NCI-H2081 treated with DMSO at 0.1 percent for 48 hours (cell line): ENCODE results near the gene ZNF276.
"Not testable (repeated sequence)": the region's sequence is repeated elsewhere in the genome, so short reads cannot be mapped to it uniquely, and the experiment has no call there.

ENCODE experiments used
- DNase-seq: peaks from one replicate; lab custom pipeline; 2025; lab: John Stamatoyannopoulos, UW

Gene ZNF276

DNA sequence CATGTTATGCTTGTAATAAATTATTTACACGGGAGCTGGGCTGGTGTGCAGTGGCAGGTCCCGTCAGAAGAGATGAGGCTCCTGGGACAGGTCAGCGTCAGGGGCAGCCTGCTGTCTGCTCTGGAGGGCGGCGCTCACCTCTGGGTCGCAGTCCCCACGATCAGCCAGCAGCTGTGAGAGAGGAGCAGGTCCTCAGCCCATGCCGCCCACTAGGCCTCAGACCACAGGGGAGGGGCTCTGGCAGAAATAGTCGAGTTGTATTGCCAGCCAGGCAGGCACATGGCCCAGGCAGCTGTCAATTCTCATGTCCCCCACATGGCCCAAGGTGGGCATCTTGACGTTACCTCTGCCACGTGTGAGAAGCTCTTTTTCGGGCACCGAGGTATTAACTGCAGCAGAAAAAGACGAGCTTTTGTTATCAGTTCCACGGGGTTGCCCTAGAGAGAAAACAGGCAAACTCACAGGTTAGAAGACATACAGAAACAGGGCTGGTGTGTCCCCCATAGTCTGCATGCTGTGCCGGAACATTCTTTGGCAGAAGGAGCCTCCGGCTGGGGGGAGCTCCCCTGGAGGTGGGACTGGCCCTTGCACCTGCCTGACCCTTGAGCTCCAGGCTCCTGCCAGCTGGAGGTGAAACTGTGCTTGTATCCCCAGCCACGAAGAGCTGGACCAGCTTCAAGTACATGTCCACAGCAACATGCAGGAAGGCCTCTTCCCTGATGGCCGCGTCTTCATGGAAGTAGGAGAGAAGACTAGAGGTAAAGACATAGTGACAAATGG lies 17.4 kb downstream of the ZNF276 start:
- no peak for DNase-seq

DNA sequence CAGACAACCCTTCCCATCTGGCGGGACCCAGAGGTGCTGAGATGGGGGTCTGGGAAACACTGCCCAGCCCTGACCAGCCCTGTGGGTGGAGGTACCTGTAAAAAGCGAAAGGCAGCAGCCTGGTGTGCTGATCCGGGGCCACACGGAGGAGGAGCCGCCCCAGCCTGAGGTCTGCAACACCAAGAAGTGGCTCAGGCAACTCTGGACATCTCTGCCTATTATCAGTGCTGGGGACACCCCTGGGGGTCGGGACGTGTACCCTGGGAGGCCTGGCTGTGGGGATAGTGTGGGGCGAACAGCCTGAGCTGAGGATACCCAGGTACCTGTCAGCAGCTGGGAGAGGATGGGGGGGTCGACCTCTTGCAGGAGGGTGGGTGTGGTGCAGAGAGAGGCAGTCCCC lies 18.0 kb downstream of the ZNF276 start:
- DNase-seq = no peak

DNA sequence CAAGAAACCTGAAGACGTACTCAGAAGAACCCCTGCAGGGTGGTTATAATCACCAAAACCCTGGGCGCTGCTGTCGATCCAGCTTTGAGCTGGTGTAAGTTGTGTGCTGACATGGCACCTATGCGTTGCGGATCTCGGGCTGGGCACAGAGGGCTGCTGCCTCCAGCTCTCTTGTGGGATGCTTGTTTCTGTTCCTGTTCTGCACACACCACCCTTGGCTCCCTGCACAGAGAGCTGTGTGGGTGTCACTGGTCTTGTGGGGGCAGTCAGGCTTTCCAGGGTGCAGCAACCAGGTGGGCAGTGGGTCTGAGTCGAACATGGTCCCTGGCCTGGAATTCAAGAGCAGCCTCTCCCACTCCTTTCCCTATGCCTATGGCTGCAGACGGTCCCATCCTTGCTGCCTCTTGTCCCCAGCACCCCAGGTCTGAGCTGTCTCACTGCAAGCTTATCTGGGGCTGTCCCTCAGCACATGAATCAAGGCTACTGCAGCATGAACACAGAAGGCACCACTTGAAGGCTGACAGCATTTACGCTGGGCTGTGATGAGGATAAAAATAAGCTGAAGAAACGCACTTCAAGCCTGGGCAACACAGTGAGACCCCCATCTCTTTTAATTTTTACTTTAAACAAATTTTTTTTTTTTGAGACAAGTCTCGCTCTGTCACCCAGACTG lies 20.1 kb downstream of the ZNF276 start:
- DNase-seq = no peak

DNA sequence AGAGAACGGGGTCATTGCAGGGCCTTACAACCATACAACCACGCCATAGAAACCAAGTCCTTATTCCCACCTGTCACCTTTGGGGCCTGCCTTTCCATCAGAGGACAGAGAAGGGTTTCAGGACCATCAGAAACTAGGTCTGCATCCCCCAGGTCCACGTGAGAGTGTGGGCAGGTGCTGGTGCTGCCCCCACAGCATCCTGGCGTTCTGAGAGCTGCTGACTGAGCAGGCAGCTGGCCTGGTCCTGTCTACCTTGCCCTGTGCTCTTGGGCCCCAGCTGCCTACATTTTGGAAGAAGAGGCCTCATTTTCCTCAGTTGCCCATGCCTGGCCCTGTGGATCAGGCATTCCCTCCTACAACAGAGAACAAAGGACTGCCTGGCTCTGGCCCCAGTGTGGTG lies 21.6 kb downstream of the ZNF276 start:
- DNase-seq = no peak

DNA sequence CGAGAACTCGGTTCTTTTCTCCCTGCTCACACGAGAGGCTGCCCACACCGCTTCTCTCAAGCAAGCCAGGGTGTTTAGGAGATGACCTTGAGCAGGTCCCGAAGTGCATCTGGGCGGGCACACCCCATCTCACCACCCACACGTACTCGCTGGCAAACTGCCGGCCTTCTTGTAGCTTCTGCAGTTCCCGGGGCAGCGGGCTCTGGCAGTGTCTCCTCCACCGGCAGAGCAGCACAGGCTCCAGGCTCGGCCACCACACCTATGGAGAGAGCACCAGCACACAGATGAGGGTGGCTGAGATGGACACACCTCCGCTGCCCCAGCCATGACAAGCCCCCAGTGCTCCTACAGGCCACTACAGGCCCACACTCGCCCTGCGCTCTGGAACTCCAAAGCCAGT lies 23.5 kb downstream of the ZNF276 start:
- DNase-seq = no peak

DNA sequence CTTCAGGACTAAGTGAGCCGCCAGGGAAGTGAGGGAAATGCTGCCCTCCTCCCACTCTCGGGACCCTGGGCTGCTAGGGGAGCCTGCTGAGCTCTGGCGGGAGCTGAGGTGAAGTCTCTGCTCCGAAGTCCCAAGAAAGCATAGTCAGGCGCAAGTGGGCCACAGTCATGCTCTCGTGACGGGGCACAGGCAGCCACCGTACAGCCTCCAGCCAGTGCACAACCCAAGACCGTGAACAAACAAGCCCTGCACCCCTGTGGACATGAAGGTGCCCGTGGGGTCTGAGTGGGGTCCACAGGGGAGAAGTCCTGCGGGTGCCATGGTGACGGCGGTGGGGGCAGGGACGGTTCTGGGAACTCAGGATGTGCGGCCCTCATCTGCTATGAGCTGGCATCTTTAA lies 24.7 kb downstream of the ZNF276 start:
- DNase-seq = no peak

DNA sequence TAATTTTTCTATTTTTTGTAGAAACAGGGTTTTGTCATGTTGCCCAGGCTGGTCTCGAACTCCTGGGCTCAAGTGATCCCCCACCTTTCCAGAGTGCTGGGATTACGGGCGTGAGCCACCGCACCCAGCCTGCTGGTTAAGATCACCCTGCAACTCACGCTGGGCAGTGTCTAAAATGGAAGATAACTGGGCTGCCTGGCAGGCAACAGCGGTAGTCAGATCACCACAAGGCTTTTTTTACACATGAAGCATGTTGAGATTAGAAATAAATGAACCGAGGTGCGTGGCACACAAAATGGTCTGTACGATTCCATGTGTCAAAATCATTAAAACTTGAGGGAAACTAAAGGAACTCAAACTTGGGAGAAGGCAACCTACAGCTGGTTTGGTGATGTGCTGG lies 26.7 kb downstream of the ZNF276 start:
- DNase-seq = no peak

DNA sequence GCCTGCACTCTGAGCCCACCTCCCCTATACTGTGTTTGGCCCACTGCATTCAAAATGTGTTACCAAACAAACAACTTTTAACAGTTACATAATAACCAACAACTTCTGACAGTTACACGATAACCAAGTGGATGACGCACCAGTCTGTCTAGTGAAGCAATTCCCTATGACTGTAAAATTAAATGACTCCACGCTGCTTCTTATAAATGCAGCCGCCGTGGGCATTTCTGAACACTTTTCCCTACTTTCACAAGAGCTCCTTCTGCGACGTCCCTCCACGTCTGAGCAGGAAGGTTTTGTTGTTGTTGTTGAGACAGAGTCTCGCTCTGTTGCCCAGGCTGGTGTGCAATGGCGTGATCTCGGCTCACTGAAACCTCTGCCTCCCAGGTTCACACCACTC lies 27.6 kb downstream of the ZNF276 start:
- DNase-seq = no peak

DNA sequence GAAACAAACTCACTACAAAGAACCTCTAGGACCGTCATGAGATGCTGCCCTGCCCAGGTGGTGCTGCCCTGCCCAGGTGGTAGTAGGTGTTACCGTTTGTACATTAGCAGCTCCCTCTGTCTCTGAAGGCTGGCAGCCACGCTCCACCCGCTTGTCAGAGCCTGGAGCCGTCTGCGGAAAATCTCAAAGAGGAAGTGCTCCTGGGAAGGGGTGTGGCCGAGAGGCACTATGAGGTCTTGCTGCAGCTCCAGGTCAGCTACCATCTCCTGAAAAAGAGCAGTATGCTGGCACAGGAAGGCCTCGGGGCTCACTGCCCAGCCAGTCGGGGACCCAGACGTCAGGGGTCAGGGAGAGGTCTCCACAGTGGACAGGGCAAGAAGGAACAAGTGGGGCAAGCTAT lies 28.3 kb downstream of the ZNF276 start:
- DNase-seq = no peak

DNA sequence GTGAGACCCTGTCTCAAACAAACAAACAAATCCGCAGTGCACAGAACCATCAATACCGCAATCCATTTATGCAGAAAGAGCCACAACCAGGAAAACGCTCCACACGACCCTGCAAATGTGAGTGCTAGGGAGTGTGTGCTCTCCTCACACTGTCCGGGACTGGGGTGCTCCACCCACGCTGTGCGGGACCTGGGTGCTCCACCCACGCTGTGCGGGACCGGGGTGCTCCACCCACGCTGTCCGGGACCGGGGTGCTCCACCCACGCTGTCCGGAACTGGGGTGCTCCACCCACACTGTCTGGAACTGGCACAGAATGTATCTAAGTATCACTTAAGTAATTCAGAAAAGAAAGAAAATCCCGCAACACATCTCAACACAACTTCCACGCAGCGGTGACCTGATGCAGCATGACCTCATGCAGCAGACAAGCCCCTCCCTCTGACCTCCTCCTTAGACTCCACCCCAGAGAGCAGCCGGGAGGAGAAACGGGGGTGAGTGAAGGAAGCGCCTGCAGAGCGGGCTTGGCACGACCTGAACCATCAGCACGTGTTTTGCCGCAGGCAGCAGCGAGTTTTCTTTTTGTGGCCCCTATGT lies 38.5 kb downstream of the ZNF276 start:
- DNase-seq = no peak

DNA sequence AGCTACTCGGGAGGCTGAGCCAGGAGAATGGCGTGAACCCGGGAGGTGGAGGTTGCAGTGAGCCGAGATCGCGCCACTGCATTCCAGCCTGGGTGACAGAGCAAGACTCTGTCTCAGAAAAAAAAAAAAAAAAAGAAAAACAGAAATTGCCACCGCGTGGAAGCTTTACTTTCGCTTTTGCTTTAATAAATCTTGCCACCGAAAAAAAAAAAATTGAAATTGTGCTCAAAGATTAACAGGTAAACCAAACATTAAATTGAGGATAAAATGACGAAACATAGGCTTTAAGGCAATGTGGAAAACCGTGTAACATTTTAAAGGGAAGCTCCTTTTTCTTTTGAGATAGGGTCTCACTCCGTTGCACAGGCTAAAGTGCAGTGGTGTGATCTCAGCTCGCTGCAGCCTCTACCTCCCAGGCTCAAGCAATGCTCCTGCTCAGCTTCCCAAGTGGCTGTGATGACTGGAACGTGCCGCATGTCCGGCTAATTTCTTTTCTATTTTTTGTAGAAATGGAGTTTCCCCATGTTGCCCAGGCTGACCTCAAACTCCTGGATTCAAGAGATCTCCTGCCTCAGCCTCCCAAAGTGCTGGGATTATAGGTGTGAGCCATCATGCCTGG lies 40.1 kb downstream of the ZNF276 start:
- DNase-seq = no peak

DNA sequence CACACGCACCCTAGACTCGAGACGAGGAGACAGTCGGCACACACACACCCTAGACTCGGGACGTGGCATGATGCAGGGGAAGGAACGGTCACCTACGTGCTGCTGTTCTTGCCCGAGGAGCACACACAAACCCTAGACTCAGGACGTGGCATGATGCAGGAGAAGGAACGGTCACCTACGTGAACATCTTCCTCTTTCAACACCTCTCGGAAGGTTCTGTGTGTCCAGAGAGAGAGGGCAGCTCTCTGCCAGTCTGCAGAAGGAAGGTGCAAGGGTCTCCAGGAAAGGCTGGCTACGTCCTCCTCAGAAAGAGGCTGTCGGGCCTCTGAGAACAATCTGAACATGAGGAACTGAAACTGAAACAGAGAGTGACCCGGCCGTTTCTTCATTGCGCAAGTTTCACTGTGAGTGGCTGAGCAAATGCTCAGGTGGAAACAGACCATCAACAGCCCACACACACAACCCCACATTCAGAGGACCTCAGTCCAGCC lies 43.4 kb downstream of the ZNF276 start:
- DNase-seq = no peak

DNA sequence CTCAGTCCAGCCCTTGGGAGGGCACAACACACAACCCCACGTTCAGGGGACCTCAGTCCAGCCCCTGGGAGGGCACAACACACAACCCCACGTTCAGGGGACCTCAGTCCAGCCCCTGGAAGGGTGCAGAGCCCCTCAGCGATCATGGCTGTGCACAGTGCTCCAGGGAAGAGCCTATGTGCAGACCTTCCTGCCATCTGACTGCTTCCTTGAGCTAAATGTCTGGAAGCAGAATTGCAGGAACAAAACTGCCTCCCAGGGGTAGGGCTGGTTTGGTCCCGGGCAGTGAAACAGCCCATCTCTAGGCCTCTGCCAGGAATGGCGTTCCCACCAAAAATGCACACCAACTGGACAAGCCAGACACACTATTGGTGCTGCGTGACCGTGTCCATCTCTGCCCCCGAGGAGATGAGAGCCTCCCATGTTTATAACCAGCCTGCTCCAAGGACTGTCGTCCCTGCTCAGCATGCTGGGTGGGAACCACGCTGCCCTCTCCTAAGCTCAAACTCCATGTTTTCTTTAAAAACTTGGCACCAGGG lies 44.0 kb downstream of the ZNF276 start:
- no peak for DNase-seq

DNA sequence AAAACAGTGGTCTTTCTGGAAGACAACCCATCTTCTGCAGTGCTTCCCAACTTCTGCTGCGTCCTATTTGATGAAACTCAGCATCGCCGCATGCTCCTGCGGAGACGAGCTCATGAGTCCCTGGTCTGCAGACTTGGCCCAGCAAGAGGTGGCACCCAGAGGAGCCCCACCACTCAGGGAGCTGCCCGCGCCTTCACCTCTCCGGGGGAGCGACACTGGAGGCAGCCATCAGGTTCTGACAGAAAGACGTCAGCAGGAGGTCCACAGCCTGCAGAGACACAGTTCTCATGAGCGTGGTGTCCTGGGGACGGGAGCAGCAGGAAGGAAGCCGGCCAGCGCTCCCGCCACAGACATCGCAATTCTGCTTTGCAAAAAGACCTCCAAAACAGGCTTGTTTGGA lies 49.0 kb downstream of the ZNF276 start:
- DNase-seq = no peak

DNA sequence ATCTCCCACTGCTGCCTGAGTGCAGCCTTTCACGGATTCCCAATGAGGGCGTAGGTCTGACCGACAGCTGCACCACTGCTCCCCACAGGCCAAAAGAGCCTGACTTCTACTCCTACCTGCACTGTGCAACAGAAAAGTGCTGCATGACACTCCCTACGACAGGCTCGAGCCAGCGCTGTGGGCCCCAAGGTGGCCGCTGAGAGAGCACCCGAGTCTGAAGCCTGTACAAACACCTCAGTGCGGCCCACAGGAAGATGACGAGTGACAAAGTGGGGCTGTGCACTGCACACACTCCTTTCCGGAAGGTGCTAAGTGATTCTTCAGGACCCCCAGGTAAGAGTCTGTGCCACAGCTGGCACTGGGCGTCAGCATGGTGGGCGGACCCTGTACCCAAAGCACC lies 53.9 kb downstream of the ZNF276 start:
- DNase-seq = no peak

DNA sequence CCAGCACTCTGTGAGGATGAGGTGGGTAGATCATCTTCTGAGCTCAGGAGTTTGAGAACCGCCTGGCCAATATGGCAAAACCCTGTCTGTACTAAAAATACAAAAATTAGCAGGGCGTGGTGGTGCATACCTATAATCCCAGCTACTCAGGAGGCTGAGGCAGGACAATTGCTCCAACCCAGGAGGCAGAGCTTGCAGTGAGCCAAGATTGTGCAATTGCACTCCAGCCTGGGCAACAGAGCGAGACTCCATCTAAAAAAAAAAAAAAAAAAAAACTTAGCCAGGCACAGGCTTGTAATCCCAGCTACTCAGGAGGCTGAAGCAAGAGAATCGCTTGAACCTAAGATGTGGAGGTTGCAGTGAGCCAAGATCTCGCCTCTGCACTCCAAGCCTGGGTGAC lies 56.9 kb downstream of the ZNF276 start:
- DNase-seq = not testable (repeated sequence)

DNA sequence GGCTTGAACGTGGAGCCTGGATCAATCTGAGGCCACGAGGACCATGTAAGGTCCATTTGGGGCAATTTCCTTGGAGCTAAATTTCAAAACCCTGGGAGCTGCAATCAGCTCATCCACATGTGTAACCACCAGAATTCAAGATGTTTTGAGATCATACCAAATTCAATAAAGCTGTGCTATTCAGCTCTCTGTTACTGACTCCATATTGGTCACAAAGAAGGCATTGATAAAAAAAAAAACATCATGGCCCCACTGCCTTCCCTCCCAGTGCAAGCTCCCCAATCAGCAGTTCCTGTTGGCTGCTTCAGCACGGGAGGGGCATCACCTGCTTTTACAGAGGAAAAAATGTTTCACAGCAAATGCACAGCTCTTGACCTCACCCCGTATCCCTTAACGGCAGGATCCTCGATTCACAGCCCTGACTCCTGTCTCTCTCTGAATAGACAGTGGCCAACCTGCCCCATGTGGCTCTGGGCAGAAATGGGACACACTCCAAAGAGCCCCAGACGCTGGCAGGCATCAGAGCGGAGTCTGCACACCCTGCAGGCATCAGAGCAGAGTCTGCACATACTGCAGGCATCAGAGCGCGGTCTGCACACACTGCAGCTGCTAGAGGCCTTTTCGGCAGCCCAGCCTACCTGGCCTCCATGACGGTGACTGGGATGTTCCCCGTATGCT lies 58.0 kb downstream of the ZNF276 start:
- DNase-seq = no peak

DNA sequence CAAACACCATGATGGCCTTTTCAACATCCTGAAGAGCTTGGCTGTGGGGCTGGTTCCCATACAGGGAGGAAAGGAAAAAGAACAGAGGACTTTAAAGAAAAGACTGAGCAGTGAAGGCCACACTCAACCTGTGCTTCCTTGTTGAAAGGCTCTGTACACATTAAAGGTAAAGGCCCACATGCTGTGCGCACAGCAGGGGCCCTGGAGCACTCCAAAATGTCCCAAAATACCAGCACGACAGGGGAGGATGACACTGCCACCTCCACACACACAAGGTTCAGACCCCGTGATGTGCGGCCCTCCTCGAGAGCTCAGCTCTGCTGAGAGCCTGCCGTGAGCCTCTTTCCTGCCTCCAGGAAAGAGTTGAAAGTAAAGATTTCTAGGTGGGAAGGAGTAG lies 58.6 kb downstream of the ZNF276 start:
- DNase-seq = no peak

DNA sequence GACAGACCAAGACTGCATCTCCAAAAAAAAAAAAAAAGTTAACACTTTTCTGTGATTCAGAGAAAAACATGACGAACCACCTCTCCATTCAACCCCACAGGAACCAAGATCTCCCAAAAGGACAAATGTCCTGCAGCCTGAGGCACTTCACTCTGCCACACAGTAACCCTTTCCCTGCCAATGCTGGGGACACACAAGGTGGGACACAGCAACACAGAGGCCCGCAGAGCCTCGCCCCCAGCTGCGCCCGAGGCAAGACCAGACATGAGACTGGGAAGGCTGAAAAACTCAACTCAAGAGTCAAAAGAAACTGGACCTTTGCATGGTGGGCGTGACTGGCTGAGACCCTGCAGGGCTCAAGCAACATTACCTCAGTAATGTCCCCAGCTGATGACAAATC lies 61.2 kb downstream of the ZNF276 start:
- no peak for DNase-seq

DNA sequence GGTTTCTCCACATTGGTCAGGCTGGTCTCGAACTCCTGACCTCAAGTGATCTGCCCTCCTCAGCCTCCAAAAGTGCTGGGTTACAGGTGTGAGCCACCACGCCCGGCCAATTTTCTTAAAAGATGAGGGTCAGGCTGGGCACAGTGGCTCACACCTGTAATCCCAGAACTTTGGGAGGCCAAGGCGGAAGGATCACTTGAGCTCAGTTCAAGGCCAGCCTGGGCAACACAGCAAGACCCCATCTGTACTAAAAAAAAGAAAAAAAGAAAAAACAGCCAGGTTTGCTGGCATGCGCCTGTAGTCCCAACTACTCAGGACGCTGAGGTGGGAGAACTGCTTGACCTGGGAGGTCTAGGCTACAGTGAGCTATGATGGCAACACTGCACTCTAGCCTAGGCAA lies 62.6 kb downstream of the ZNF276 start:
- not testable (repeated sequence) for DNase-seq

DNA sequence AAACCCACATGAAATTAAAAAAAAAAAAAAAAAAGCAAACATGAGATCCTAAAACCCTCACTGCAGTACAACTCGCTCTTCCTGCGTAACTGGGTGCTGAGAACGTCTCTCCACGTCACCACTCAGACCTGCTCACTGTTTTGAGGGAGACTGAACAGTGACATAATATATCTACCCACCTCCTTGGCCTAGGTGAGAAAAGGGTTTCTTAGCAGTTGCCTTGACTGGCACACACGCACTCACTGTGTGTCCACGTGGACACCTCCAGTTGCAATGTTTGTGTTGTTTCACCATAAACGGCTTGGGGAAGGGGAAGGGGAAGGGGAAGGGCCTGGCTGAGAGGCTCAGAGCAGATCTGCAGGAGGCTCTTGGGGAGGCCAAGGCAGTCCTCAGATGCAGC lies 63.1 kb downstream of the ZNF276 start:
- DNase-seq = no peak
